HAP-1 (cell line): Measurements from ENCODE around the gene CFAP161.

Source experiments
- DNase-seq, 2 experiments: peaks; one replicate each; pipeline ENCODE4 v3.0.0-alpha.2; 2016 to 2020; ENCODE audit warnings: low spot score in 2 of 2
- H3K27me3 ChIP-seq: fragments of 250-450 bp; sonication (Bioruptor Pico); 2 replicates; pipeline ENCODE4 v1.5.1; 2020; ENCODE audit warnings: low read depth, mild to moderate bottlenecking, moderate library complexity
- H3K36me3 ChIP-seq: fragments of 250-450 bp; sonication (Bioruptor Pico); replicated peaks from 2 replicates; pipeline ENCODE4 v1.5.1; 2020; ENCODE audit warnings: mild to moderate bottlenecking
- H3K4me1 ChIP-seq: fragments of 250-450 bp; sonication (Bioruptor Pico); 2 replicates; pipeline ENCODE4 v1.5.1; 2020; ENCODE audit warnings: mild to moderate bottlenecking
- H3K4me3 ChIP-seq: fragments of 250-450 bp; sonication (Bioruptor Pico); 2 replicates; pipeline ENCODE4 v1.5.1; 2020; ENCODE audit warnings: mild to moderate bottlenecking, moderate library complexity
- H3K9me3 ChIP-seq: fragments of 250-450 bp; sonication (Bioruptor Pico); 2 replicates; pipeline ENCODE4 v1.5.1; 2020; ENCODE audit warnings: mild to moderate bottlenecking, moderate library complexity
- in situ Hi-C: fragments of 300-500 bp; cut with MboI; formaldehyde crosslinking; loops from 3 replicates; pipeline ENCODE4 v1.14.3; 2020; ENCODE audit warnings: low sequenced_read_pairs, inconsistent platforms, mixed read lengths

CFAP161 gene

GRCh38 chr15:81174125-81174791 lies 40.2 kb downstream of the CFAP161 start:
- Histone ChIP-seq H3K4me1 (no peaks in the 10 kb centered on the region), H3K27me3 (no peaks in the 10 kb centered on the region; the same call in 1 of the 2 replicates), H3K4me3 (no peak overlapping the region), H3K9me3 (no peaks in the 10 kb centered on the region), H3K36me3 (no peaks in the 10 kb centered on the region)
- no peak for DNase-seq
- in situ Hi-C loops, result no loop called here

GRCh38 chr15:81174792-81175327 lies 40.8 kb downstream of the CFAP161 start:
- Histone ChIP-seq H3K9me3 (no peaks in the 10 kb centered on the region), H3K4me3 (no peak overlapping the region), H3K36me3 (no peaks in the 10 kb centered on the region), H3K27me3 (no peaks in the 10 kb centered on the region; the same call in 1 of the 2 replicates), H3K4me1 (no peaks in the 10 kb centered on the region)
- in situ Hi-C loops, result no loop called here
- no peak for DNase-seq

GRCh38 chr15:81175496-81175895 lies 41.4 kb downstream of the CFAP161 start:
- H3K4me1 ChIP-seq, result no peaks in the 10 kb centered on the region
- no peaks in the 10 kb centered on the region; the same call in 1 of the 2 replicates for H3K27me3 ChIP-seq
- H3K36me3 ChIP-seq, result no peaks in the 10 kb centered on the region
- no peaks in the 10 kb centered on the region for H3K9me3 ChIP-seq
- H3K4me3 ChIP-seq, result no peak overlapping the region
- in situ Hi-C loops, result no loop called here
- no peak for DNase-seq

GRCh38 chr15:81176291-81176893 lies 42.3 kb downstream of the CFAP161 start:
- no peak overlapping the region for H3K4me3 ChIP-seq
- no peak for DNase-seq
- H3K4me1 ChIP-seq, result no peaks in the 10 kb centered on the region
- in situ Hi-C loops, result no loop called here
- H3K36me3 ChIP-seq, result no peaks in the 10 kb centered on the region
- H3K27me3 ChIP-seq, result no peaks in the 10 kb centered on the region; the same call in 1 of the 2 replicates
- H3K9me3 ChIP-seq, result no peaks in the 10 kb centered on the region

GRCh38 chr15:81178365-81178764 lies 44.3 kb downstream of the CFAP161 start:
- in situ Hi-C loops, result no loop called here
- Histone ChIP-seq H3K9me3 (no peaks in the 10 kb centered on the region), H3K4me3 (no peak overlapping the region), H3K36me3 (no peaks in the 10 kb centered on the region), H3K4me1 (no peaks in the 10 kb centered on the region), H3K27me3 (peaks cover 11% of the 10 kb centered on the region; the same call in 1 of the 2 replicates)
- DNase-seq, result no peak

GRCh38 chr15:81181220-81181619 lies 47.1 kb downstream of the CFAP161 start:
- Histone ChIP-seq H3K4me3 (no peak overlapping the region), H3K27me3 (peaks cover 11% of the 10 kb centered on the region; the same call in 1 of the 2 replicates), H3K36me3 (no peaks in the 10 kb centered on the region), H3K9me3 (no peaks in the 10 kb centered on the region), H3K4me1 (no peaks in the 10 kb centered on the region)
- no peak for DNase-seq
- in situ Hi-C loops, result no loop called here

- no peak for DNase-seq
- Histone ChIP-seq H3K27me3 (peaks cover 11% of the 10 kb centered on the region; the same call in 1 of the 2 replicates), H3K4me3 (no peak overlapping the region), H3K36me3 (no peaks in the 10 kb centered on the region), H3K4me1 (no peaks in the 10 kb centered on the region), H3K9me3 (no peaks in the 10 kb centered on the region)
- in situ Hi-C loops, result no loop called here
Observed at GRCh38 chr15:81182031-81182755, 48.1 kb downstream of the CFAP161 start.

- peaks cover 11% of the 10 kb centered on the region; the same call in 1 of the 2 replicates for H3K27me3 ChIP-seq
- no peaks in the 10 kb centered on the region for H3K36me3 ChIP-seq
- H3K9me3 ChIP-seq, result no peaks in the 10 kb centered on the region
- no peaks in the 10 kb centered on the region for H3K4me1 ChIP-seq
- no peak overlapping the region for H3K4me3 ChIP-seq
- DNase-seq, result no peak
- in situ Hi-C loops, result no loop called here
Observed at GRCh38 chr15:81182756-81183438, 48.8 kb downstream of the CFAP161 start.

GRCh38 chr15:81183439-81183775 lies 49.3 kb downstream of the CFAP161 start:
- H3K36me3 ChIP-seq, result no peaks in the 10 kb centered on the region
- DNase-seq, result no peak
- in situ Hi-C loops, result no loop called here
- H3K4me1 ChIP-seq, result no peaks in the 10 kb centered on the region
- peaks cover 11% of the 10 kb centered on the region; the same call in 1 of the 2 replicates for H3K27me3 ChIP-seq
- no peaks in the 10 kb centered on the region for H3K9me3 ChIP-seq
- H3K4me3 ChIP-seq, result no peak overlapping the region

GRCh38 chr15:81184188-81184587 lies 50.1 kb downstream of the CFAP161 start:
- H3K4me1 ChIP-seq, result no peaks in the 10 kb centered on the region
- in situ Hi-C loops, result no loop called here
- no peaks in the 10 kb centered on the region for H3K9me3 ChIP-seq
- H3K4me3 ChIP-seq, result no peak overlapping the region
- H3K27me3 ChIP-seq, result peaks cover 11% of the 10 kb centered on the region; the same call in 1 of the 2 replicates
- H3K36me3 ChIP-seq, result no peaks in the 10 kb centered on the region
- peak in 1 of 2 experiments; percentile 6 for DNase-seq

- Histone ChIP-seq H3K4me1 (no peaks in the 10 kb centered on the region), H3K4me3 (no peak overlapping the region), H3K27me3 (peaks cover 11% of the 10 kb centered on the region; the same call in 1 of the 2 replicates), H3K36me3 (no peaks in the 10 kb centered on the region), H3K9me3 (no peaks in the 10 kb centered on the region)
- in situ Hi-C loops, result no loop called here
- no peak for DNase-seq
Observed at GRCh38 chr15:81185631-81186295, 51.7 kb downstream of the CFAP161 start.

GRCh38 chr15:81188354-81188753 lies 54.3 kb downstream of the CFAP161 start:
- no peak for DNase-seq
- Histone ChIP-seq H3K4me1 (no peaks in the 10 kb centered on the region), H3K27me3 (0 out of 2 replicates have a peak, but pooled peaks cover under 1% of the 10 kb centered on the region), H3K36me3 (no peaks in the 10 kb centered on the region), H3K9me3 (peaks cover 3% of the 10 kb centered on the region; the same call in 1 of the 2 replicates), H3K4me3 (no peak overlapping the region)
- in situ Hi-C loops, result no loop called here
